Muscle of arm (tissue), 12 donors: ENCODE measurements around the gene C9. TPM values are rescaled to one million over a fixed set of nuclear protein-coding genes. Genes with fewer than 3 reads are reported as not detected.
"Not testable (repeated sequence)": the region's sequence is repeated elsewhere in the genome, so short reads cannot be mapped to it uniquely, and the experiment has no call there.

Experiments used
- DNase-seq: peaks from one replicate; pipeline ENCODE4 v3.0.0-alpha.2; 2013
- polyA plus RNA-seq, 12 donors: library from polyadenylated mRNA; unstranded; fragments of 120-200 nt; gene quantifications; one replicate each; pipeline ENCODE4 v1.2.1, GENCODE V29; 2013; ENCODE audit not compliant: insufficient read length in 12 of 12

Gene C9
- polyA plus RNA-seq, 12 donors = 0.22 to 0.81 (median 0.41) TPM; not detected in 2

DNA sequence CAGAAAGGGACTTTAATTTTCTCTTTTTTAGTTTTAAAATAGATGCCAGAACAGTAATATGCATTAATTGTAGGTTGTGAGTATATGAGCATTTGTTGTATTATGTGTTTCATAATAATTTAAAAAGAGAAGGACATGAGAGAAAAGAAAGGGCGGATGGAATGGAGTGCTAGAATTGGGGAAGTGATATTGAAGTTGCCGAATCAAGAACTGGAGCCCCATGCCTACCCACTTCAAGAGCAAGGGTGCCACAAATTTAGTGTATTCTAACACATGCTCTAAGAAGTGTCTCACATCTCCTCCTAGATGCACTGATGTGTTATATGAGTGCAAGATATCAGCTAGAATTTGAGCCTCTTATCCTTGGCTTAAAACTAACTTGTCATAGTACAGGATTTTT lies 101.3 kb downstream of the C9 start:
- DNase-seq = no peak

DNA sequence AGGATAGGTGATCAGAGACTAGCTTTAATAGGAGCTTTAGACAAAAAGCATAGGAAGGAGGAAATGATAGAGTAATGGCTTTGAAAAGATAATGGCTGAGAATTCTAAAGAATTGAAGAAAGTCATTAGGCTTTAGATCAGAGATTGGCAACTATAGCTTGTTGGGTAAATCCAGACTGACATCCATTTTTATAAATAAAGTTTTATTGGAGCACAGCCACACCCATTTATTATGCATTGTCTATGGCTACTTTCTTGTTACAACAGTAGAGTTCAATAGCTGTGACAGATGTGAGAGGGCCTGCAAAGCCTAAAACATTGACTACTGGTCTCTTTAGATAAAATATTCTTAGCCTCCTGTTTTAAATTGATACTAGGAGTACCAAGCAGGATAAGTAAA lies 104.2 kb downstream of the C9 start:
- no peak for DNase-seq

DNA sequence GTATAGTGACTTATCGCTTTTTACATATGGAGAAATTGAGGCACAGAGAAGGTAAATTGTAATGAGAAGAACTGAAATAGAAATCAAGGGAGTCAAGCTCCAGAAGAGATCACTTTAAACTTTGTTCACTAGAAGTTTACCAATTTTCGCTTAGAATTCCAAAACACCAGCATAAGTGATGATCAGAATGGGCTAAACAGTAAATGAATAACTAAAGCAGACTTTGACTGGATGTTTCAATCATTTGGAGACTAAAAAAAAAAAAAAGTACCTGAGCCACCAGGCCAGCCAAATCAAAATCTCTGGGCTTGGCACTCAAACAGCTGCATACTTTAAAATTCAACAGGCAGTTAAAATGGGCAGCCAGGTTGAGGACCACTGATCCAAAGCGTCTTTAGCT lies 106.7 kb downstream of the C9 start:
- DNase-seq = no peak

DNA sequence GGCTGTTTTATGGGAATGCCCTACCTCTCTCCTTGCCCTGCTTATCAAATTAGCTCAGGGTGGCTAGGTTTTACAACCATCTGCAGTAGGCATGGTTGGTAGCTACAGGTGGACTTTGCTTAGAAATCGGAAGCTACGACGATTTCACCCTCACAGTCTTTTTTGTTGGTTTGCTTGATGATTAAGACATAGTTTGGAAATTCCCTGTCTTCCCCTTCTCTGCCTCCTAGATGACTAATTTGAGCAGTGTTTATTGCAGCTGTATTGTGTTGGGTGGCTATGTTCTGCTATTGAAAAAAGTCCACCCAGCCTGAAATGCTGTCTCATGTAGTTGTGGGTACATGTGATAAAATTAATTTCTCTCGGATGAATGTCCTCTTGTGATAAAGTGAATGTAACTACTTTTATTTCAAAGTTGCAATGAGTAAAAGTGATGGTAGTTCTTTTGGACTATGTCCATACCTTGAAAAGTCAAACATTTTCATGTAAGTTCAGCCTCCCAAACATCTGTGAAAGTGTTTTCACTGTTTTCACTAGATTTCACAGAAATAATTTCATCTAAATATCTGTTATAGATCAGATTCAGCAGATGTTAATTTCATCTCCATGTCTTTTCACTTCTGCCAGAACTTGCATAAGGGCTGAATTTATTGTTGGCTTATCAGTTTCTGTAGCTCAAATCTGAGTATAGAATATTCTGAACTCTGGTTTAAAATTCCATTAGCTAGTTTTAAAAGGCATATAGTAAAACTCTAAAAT lies 107.6 kb downstream of the C9 start:
- DNase-seq = no peak

DNA sequence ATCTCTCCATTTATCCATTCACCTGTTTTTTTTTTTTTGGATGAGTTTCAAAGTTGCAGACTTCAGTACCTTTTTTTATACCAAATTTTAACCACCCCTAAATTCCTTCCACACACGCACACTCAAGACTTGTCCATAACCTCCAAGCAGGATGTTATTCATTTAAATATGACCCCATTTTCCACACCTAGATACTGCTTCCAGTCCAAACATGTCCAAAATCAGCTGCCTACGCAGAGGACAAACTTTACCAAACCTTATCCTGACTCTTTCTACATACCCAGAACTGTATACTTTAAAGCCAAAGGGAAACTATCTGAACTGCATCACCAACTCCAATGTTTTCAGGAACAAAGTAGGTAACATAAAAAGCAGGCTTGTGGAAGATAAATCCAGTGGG lies 108.9 kb downstream of the C9 start:
- no peak for DNase-seq

DNA sequence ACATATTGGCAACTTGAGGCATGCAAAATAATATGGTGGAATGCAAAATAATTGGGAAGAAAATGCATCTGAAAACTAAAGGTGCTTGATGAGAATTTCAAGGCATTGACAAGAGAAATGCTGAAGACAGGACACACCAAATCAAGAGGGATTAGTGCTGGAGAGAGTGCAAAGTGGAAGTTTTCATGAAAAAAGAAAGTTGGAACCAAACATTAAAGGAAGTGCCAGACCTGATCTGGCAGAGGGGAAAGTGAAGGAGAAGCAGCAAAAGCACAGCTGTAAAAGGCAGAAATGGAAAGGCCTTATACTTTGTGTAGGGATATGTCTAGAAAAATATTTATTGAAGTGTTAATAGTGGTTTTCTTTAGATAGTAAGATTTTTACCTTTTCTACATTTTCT lies 109.6 kb downstream of the C9 start:
- peak; percentile 54 for DNase-seq

DNA sequence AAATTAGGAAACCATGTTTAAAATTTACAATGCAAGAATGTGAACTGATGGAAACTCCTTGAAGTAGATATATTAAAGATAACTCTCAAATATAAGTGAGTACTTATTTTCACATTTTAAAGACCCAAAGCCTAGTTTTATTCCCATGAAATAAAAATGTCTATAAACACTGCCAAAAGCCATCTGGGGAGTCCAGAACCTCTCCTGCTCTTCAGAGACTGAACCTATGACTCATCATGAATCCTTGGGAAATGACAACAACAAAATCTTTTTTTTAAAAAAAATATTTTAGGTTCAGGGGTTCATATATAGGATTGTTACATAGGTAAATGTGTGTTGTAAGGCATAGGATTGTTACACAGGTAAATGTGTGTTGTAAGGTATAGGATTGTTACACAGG lies 111.1 kb downstream of the C9 start:
- DNase-seq = no peak

DNA sequence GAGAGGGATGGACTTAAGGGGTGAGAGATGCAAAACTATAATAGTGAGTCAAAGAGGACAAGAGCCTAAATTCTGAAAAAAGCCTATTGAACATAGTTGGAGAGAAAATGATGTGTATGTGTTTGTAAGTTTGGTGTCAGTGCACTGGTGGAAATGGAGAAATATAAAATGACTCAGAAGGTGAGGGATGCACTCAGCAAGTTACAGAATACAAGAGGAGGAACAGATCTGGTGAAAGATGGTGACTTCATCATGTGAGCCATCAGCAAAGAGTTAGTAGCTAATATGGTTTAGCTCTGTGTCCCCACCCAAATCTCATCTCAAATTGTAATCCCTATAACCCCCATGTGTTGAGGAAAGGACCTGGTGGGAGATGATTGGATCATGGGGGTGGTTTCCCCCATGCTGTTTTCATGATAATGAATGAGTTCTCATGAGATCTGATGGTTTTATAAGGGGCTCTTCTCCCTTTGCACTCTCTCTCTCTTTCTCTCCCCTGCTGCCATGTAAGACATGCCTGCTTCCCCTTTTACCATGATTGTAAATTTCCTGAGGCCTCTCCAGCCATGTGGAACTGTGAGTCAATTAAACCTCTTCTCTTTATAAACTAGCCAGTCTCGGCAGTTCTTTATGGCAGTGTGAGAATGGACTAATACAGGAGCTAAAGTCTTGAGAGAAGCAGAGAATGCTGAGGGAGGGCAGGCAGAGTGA lies 114.6 kb downstream of the C9 start:
- no peak for DNase-seq

DNA sequence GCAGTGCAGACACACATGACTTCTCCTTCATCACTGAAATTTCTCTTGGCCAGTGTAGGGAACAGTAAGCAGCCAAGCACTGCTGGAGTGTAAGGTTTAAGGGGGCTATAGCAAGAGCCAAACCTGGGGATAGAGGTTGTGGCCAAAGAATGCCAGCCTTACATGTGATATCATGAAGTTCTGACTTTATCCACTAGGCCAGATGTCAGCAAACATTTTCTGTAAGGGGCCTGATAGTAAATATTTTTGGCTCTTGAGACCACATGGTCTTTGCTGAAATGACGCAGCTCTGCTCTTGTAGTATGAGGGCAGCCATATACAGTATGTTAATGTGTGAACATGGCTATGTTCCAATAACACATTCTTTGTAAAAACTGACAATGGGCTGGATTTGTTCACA lies 115.2 kb downstream of the C9 start:
- DNase-seq = no peak

DNA sequence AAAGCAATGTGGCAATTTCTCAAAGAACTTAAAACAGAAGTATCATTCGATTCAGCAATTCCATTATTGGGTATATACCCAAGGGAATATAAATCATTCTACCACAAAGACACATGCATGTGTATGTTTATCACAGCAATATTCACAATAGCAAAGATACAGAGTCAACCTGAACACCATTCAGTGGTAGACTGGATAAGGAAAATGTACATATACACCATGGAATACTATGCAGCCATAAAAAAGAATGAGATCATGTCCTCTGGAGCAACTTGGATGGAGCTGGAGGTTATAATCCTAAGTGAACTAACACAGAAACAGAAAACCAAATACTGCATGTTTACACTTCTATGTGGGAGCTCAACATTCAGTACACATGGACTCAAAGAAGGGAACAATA lies 123.5 kb downstream of the C9 start:
- no peak for DNase-seq

DNA sequence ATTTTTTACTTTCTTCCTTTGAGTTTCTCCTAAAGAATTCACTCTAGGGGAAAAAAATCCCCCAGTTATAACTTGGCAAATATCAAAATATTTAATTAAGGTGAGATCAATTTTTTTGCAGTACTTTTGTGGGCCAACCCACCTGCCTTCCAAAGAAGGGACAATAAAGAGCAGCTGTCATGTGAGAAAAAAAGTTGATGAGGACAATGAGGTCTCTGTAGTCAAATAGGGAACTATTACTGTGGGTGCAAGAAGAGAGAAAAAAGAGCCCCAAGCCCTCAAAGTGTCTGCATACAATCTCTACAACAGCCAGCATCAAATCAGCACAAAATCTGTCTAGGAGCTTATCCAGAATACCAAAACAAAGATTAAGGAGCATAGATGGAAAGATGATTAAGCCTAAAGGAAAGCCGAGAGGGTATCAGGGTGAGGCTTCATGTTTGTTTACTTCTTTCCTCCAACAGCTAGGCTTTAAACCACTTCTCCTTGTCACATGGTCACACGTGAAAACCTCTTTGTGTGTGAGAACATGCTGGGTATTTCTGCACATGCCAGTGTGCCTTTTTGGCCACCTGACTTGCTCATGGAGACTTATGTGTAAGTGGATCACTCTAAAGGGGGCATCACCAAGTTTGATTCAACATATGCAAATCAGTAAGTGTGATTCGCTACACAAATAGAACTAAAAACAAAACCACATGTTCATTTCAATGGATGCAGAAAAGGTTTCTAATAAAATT lies 125.8 kb downstream of the C9 start:
- DNase-seq = no peak

DNA sequence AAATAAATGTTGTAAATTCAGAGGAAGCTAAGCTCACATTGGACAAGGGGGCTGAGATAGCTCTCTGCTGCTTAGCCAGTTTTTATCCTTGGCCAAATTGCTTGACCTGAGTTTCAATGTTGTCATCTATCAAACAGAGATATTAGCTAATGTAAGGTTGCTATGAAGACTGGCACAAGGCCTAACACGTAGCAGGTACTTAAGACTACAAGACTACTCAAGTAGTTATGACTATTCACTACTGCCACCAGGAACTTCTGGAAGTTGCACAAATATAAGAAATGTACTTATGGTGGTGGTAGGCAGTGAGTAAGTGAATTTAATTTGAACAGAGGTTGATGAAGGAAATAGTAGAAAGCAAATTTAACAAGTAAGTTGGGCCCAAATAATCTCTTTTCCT lies 127.6 kb downstream of the C9 start:
- DNase-seq = no peak

DNA sequence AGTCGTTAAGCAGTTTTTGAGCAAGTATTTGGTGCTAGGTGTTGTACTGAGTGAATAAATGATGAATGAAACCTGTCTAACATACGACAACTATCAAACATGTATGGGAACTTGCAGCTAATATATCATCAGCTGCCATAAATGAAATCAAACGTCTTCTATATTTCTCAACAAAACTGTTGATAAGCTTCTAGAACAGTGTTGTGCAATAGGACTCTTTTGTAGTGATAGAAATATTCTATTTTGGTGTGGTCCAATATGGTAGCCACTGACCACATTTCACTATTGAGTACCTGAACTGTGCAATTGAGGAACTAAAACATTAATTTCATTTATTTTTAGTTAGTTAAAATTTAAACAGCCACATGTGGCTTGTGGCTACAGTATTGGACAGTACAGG lies 128.6 kb downstream of the C9 start:
- DNase-seq = no peak

DNA sequence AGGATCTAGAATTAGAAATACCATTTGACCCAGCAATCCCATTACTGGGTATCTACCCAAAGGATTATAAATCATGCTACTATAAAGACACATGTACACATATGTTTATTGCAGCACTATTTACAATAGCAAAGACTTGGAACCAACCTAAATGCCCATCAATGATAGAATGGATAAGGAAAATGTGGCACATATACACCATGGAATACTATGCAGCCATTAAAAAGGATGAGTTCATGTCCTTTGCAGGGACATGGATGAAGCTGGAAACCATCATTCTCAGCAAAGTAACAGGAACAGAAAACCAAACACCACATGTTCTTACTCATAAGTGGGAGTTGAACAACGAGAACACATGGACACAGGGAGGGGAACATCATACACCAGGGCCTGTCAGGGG lies 129.8 kb downstream of the C9 start:
- DNase-seq = not testable (repeated sequence)

Other genes with a start within 250 kb of the C9 start
- 10 to 100 TPM in 1 of 12 donors, 1 to 10 TPM in 10, not detected in 1; 1.6 to 10.5 (median 2.2) TPM for gene FYB1, start 144.9 kb downstream of the C9 start, polyA plus RNA-seq
- 100 to 1,000 TPM in 8 of 12 donors, 10 to 100 TPM in 3, not detected in 1; 81.9 to 151 (median 116) TPM for gene DAB2, start 60.5 kb upstream of the C9 start, polyA plus RNA-seq